ENCODE measurements around the gene POLQ.
"Not testable (repeated sequence)": the region's sequence is repeated elsewhere in the genome, so short reads cannot be mapped to it uniquely, and the experiment has no call there.

DNA sequence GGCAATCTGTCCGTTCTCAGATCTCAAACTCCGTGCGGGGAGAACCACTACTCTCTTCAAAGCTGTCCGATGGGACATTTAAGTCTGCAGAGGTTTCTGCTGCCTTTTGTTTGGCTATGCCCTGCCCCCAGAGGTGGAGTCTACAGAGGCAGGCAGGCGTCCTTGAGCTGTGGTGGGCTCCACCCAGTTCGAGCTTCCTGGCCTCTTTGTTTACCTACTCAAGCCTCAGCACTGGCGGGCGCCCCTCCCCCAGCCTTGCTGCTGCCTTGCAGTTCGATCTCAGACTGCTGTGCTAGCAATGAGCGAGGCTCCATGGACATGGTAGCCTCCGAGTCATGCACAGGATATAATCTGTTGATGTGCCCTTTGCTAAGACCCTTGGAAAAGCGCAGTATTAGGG lies 94.0 kb downstream of the POLQ start:
- TF ChIP-seq, protein P1, sequence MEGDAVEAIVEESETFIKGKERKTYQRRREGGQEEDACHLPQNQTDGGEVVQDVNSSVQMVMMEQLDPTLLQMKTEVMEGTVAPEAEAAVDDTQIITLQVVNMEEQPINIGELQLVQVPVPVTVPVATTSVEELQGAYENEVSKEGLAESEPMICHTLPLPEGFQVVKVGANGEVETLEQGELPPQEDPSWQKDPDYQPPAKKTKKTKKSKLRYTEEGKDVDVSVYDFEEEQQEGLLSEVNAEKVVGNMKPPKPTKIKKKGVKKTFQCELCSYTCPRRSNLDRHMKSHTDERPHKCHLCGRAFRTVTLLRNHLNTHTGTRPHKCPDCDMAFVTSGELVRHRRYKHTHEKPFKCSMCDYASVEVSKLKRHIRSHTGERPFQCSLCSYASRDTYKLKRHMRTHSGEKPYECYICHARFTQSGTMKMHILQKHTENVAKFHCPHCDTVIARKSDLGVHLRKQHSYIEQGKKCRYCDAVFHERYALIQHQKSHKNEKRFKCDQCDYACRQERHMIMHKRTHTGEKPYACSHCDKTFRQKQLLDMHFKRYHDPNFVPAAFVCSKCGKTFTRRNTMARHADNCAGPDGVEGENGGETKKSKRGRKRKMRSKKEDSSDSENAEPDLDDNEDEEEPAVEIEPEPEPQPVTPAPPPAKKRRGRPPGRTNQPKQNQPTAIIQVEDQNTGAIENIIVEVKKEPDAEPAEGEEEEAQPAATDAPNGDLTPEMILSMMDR (conservative IDR thresholded peaks at IDR 0.05; ENCODE audit: low read depth, low read length), result not testable (repeated sequence)
- not testable (repeated sequence) for TF ChIP-seq RCOR1 (IDR thresholded peaks at IDR 0.05; ENCODE audit: insufficient replicate concordance, low read length); RFX5 (IDR thresholded peaks at IDR 0.05; ENCODE audit: low read depth, low read length); USF2 (IDR thresholded peaks at IDR 0.05; ENCODE audit: low read depth, low read length); MXI1 (IDR thresholded peaks at IDR 0.05; ENCODE audit: borderline replicate concordance, low read depth, low read length); POLR2A (IDR thresholded peaks at IDR 0.05; ENCODE audit: low read depth, low read length)
- TF ChIP-seq, protein P2, sequence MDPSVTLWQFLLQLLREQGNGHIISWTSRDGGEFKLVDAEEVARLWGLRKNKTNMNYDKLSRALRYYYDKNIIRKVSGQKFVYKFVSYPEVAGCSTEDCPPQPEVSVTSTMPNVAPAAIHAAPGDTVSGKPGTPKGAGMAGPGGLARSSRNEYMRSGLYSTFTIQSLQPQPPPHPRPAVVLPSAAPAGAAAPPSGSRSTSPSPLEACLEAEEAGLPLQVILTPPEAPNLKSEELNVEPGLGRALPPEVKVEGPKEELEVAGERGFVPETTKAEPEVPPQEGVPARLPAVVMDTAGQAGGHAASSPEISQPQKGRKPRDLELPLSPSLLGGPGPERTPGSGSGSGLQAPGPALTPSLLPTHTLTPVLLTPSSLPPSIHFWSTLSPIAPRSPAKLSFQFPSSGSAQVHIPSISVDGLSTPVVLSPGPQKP (IDR thresholded peaks at IDR 0.05; ENCODE audit: borderline replicate concordance, low read depth, low read length), result not testable (repeated sequence)

Measured in IMR-90 (cell line).